SKM-1 (cell line): ENCODE measurements around the gene FAM83G.

ENCODE experiments used
- DNase-seq: peaks from one replicate; lab custom pipeline; 2025; ENCODE audit not compliant: unreplicated experiment; lab: John Stamatoyannopoulos, UW

The FAM83G gene

GRCh38 chr17:18993905-18994526 is 10.5 kb downstream of the FAM83G start:
- DNase-seq = no peak

- DNase-seq = no peak
These were observed 12.0 kb downstream of the FAM83G start for GRCh38 chr17:18992454-18993130.

- no peak for DNase-seq
These were observed 12.8 kb downstream of the FAM83G start for GRCh38 chr17:18991531-18992315.

- no peak for DNase-seq
These were observed 14.2 kb downstream of the FAM83G start for GRCh38 chr17:18990331-18990730.

GRCh38 chr17:18988546-18989173 is 15.9 kb downstream of the FAM83G start:
- DNase-seq = no peak

- no peak for DNase-seq
These were observed 16.6 kb downstream of the FAM83G start for GRCh38 chr17:18987862-18988545.

GRCh38 chr17:18987230-18987610 is 17.3 kb downstream of the FAM83G start:
- DNase-seq = no peak

GRCh38 chr17:18986541-18987229 is 17.9 kb downstream of the FAM83G start:
- no peak for DNase-seq

GRCh38 chr17:18985475-18985874 is 19.1 kb downstream of the FAM83G start:
- DNase-seq = no peak

- no peak for DNase-seq
These were observed 20.1 kb downstream of the FAM83G start for GRCh38 chr17:18984273-18985114.

GRCh38 chr17:18981642-18982424 is 22.7 kb downstream of the FAM83G start:
- DNase-seq = no peak

- DNase-seq = no peak
These were observed 23.3 kb downstream of the FAM83G start for GRCh38 chr17:18981335-18981641.

- DNase-seq = no peak
These were observed 23.8 kb downstream of the FAM83G start for GRCh38 chr17:18980682-18981334.

GRCh38 chr17:18978655-18979054 is 25.9 kb downstream of the FAM83G start:
- no peak for DNase-seq

GRCh38 chr17:18978050-18978449 is 26.5 kb downstream of the FAM83G start:
- no peak for DNase-seq

GRCh38 chr17:18977646-18978045 is 26.9 kb downstream of the FAM83G start:
- DNase-seq = no peak

GRCh38 chr17:18977021-18977420 is 27.5 kb downstream of the FAM83G start:
- DNase-seq = no peak

GRCh38 chr17:18976201-18976600 is 28.4 kb downstream of the FAM83G start:
- DNase-seq = no peak

GRCh38 chr17:18975597-18975996 is 29.0 kb downstream of the FAM83G start:
- no peak for DNase-seq
